ENCODE results near the gene SLC6A11.

SLC6A11 gene

GRCh38 chr3:10928407-10928960, 112.5 kb downstream of the SLC6A11 start:
- Histone ChIP-seq H3K9me3 (ENCODE audit: control insufficient read depth, insufficient read depth, low read length) (no peaks in the 10 kb centered on the region), H3K4me1 (ENCODE audit: control insufficient read depth, insufficient read depth, low read length) (no peaks in the 10 kb centered on the region), H3K4me3 (ENCODE audit: low read depth, low read length) (no peak overlapping the region), H3K36me3 (ENCODE audit: control insufficient read depth, insufficient read depth, low read length) (no peaks in the 10 kb centered on the region), H3K9ac (ENCODE audit: low read depth, low read length) (no peak overlapping the region), H3K27me3 (ENCODE audit: control insufficient read depth, insufficient read depth, low read length) (no peaks in the 10 kb centered on the region)

DNA sequence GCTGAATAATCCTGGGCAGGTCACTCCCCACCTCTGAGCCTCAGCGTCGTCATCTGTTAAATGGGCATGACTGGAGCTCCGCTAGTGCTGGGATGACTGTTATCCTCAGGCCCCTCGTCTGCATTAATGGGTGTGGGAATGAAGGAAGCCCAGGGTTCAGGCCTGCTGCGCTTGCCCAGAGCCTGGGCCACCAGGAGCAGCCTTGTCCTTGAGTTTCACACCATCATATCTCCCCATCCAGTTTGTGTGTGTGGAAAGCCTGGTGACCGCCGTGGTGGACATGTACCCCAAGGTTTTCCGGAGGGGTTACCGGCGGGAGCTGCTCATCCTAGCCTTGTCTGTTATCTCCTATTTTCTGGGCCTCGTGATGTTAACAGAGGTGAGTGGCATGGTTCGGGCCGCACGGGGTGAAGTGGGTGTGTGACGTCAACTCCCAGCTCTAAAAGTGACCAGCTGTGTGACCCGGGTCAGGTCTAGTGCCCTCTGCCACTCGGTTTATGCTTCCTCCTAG, 113.0 kb downstream of the SLC6A11 start:
- H3K4me3 ChIP-seq (ENCODE audit: low read depth, low read length): no peak overlapping the region
- H3K27me3 ChIP-seq (ENCODE audit: control insufficient read depth, insufficient read depth, low read length): no peaks in the 10 kb centered on the region
- no peaks in the 10 kb centered on the region for H3K36me3 ChIP-seq (ENCODE audit: control insufficient read depth, insufficient read depth, low read length)
- no peaks in the 10 kb centered on the region for H3K4me1 ChIP-seq (ENCODE audit: control insufficient read depth, insufficient read depth, low read length)
- H3K9me3 ChIP-seq (ENCODE audit: control insufficient read depth, insufficient read depth, low read length): no peaks in the 10 kb centered on the region
- no peak overlapping the region for H3K9ac ChIP-seq (ENCODE audit: low read depth, low read length)

GRCh38 chr3:10929978-10930665, 114.1 kb downstream of the SLC6A11 start:
- Histone ChIP-seq H3K9ac (ENCODE audit: low read depth, low read length) (no peak overlapping the region), H3K36me3 (ENCODE audit: control insufficient read depth, insufficient read depth, low read length) (no peaks in the 10 kb centered on the region), H3K27me3 (ENCODE audit: control insufficient read depth, insufficient read depth, low read length) (no peaks in the 10 kb centered on the region), H3K4me1 (ENCODE audit: control insufficient read depth, insufficient read depth, low read length) (no peaks in the 10 kb centered on the region), H3K4me3 (ENCODE audit: low read depth, low read length) (no peak overlapping the region), H3K9me3 (ENCODE audit: control insufficient read depth, insufficient read depth, low read length) (no peaks in the 10 kb centered on the region)

DNA sequence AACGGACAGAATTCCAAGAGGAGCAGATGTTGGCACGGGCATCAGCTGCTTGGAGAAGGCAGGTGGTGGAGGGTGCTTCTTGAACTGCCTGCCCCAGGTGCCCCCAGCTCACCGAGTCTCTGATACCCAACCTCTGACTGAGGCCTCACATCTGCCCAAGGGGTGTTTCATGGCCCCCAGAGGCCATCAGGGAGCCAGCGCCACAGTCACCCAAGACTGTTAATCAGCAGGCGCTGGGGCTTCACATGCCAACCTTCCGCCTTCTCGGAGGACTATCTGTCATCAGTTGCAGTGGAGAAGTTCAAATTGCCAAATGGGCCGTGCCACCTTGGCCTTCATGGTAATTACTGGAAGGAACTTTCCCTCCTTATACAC, 114.6 kb downstream of the SLC6A11 start:
- H3K9me3 ChIP-seq (ENCODE audit: control insufficient read depth, insufficient read depth, low read length): no peaks in the 10 kb centered on the region
- no peaks in the 10 kb centered on the region for H3K4me1 ChIP-seq (ENCODE audit: control insufficient read depth, insufficient read depth, low read length)
- H3K36me3 ChIP-seq (ENCODE audit: control insufficient read depth, insufficient read depth, low read length): no peaks in the 10 kb centered on the region
- H3K4me3 ChIP-seq (ENCODE audit: low read depth, low read length): no peak overlapping the region
- no peak overlapping the region for H3K9ac ChIP-seq (ENCODE audit: low read depth, low read length)
- no peaks in the 10 kb centered on the region for H3K27me3 ChIP-seq (ENCODE audit: control insufficient read depth, insufficient read depth, low read length)

GRCh38 chr3:10932596-10932995, 116.6 kb downstream of the SLC6A11 start:
- no peaks in the 10 kb centered on the region for H3K4me1 ChIP-seq (ENCODE audit: control insufficient read depth, insufficient read depth, low read length)
- H3K9ac ChIP-seq (ENCODE audit: low read depth, low read length): no peak overlapping the region
- no peaks in the 10 kb centered on the region for H3K27me3 ChIP-seq (ENCODE audit: control insufficient read depth, insufficient read depth, low read length)
- no peaks in the 10 kb centered on the region for H3K36me3 ChIP-seq (ENCODE audit: control insufficient read depth, insufficient read depth, low read length)
- H3K4me3 ChIP-seq (ENCODE audit: low read depth, low read length): no peak overlapping the region
- H3K9me3 ChIP-seq (ENCODE audit: control insufficient read depth, insufficient read depth, low read length): no peaks in the 10 kb centered on the region

DNA sequence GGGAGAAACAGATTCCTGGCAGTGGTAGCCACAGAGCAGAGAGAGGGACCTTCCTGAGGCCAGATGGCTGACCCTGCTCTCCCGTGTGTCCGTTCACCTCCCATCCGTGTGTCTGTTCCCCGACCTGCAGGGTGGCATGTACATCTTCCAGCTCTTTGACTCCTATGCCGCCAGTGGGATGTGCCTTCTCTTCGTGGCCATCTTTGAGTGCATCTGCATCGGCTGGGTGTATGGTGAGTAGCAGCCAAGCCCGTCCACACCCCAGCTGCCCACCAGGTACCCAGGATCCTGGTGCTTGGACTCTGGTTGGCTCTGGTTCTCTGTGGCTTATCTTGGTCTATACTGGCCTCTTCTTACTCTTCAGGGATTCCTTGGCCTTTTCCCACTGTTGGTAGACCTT, 117.0 kb downstream of the SLC6A11 start:
- H3K4me3 ChIP-seq (ENCODE audit: low read depth, low read length): no peak overlapping the region
- H3K4me1 ChIP-seq (ENCODE audit: control insufficient read depth, insufficient read depth, low read length): no peaks in the 10 kb centered on the region
- H3K9me3 ChIP-seq (ENCODE audit: control insufficient read depth, insufficient read depth, low read length): no peaks in the 10 kb centered on the region
- no peak overlapping the region for H3K9ac ChIP-seq (ENCODE audit: low read depth, low read length)
- no peaks in the 10 kb centered on the region for H3K36me3 ChIP-seq (ENCODE audit: control insufficient read depth, insufficient read depth, low read length)
- no peaks in the 10 kb centered on the region for H3K27me3 ChIP-seq (ENCODE audit: control insufficient read depth, insufficient read depth, low read length)

- H3K4me1 ChIP-seq (ENCODE audit: control insufficient read depth, insufficient read depth, low read length): no peaks in the 10 kb centered on the region
- no peaks in the 10 kb centered on the region for H3K9me3 ChIP-seq (ENCODE audit: control insufficient read depth, insufficient read depth, low read length)
- no peaks in the 10 kb centered on the region for H3K27me3 ChIP-seq (ENCODE audit: control insufficient read depth, insufficient read depth, low read length)
- no peak overlapping the region for H3K9ac ChIP-seq (ENCODE audit: low read depth, low read length)
- no peaks in the 10 kb centered on the region for H3K36me3 ChIP-seq (ENCODE audit: control insufficient read depth, insufficient read depth, low read length)
- H3K4me3 ChIP-seq (ENCODE audit: low read depth, low read length): no peak overlapping the region
Measured at GRCh38 chr3:10933470-10933804, 117.4 kb downstream of the SLC6A11 start.

GRCh38 chr3:10933805-10934481, 117.9 kb downstream of the SLC6A11 start:
- H3K36me3 ChIP-seq (ENCODE audit: control insufficient read depth, insufficient read depth, low read length): no peaks in the 10 kb centered on the region
- H3K27me3 ChIP-seq (ENCODE audit: control insufficient read depth, insufficient read depth, low read length): no peaks in the 10 kb centered on the region
- no peak overlapping the region for H3K4me3 ChIP-seq (ENCODE audit: low read depth, low read length)
- no peaks in the 10 kb centered on the region for H3K9me3 ChIP-seq (ENCODE audit: control insufficient read depth, insufficient read depth, low read length)
- no peaks in the 10 kb centered on the region for H3K4me1 ChIP-seq (ENCODE audit: control insufficient read depth, insufficient read depth, low read length)
- no peak overlapping the region for H3K9ac ChIP-seq (ENCODE audit: low read depth, low read length)

- H3K9ac ChIP-seq (ENCODE audit: low read depth, low read length): no peak overlapping the region
- H3K4me3 ChIP-seq (ENCODE audit: low read depth, low read length): no peak overlapping the region
Measured at GRCh38 chr3:10935028-10935427, 119.0 kb downstream of the SLC6A11 start.

DNA sequence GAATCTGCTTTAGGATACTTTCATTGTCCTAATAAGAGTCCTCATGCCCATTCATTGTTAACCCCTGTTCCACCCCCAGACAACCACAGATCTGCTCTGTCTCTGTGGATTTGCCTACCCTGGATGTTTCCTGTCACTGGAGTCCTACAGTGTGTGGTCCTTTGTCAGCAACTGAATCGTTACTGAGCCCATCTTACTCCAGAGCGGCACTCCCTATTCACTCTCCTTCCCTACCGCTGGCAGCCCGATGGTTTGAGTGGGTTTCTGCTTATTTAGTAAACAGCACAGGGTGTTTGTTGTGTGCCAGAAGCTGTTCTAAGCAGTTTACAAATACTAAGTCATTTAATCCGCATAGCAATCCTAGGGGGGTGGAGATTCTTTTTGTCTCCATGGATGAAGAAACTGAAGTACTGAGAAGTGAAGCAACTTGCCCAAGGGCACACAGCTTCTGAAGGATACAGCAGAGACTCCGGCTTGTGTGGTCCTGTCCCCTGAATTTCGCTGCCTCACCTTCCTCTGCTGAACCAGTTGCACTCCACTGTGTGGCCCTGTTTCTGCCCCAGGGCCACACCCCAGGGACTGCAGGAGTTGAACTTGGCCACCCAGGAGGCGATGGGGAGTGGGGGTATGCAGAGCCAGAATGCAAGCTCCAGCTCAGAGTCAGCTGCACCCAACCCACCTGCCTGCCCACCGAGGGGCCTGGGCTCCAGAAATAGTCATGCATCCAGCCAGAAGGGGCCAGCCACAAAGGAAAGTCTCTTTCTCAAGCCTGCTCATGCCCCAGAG, 120.0 kb downstream of the SLC6A11 start:
- Histone ChIP-seq H3K36me3 (ENCODE audit: control insufficient read depth, insufficient read depth, low read length) (no peaks in the 10 kb centered on the region), H3K4me1 (ENCODE audit: control insufficient read depth, insufficient read depth, low read length) (no peaks in the 10 kb centered on the region), H3K9me3 (ENCODE audit: control insufficient read depth, insufficient read depth, low read length) (no peaks in the 10 kb centered on the region), H3K4me3 (ENCODE audit: low read depth, low read length) (no peak overlapping the region), H3K27me3 (ENCODE audit: control insufficient read depth, insufficient read depth, low read length) (no peaks in the 10 kb centered on the region), H3K9ac (ENCODE audit: low read depth, low read length) (no peak overlapping the region)

More at GRCh38 chr3:10935028-10935427, 119.0 kb downstream of the SLC6A11 start:
- H3K36me3 ChIP-seq (ENCODE audit: control insufficient read depth, insufficient read depth, low read length): no peaks in the 10 kb centered on the region
- H3K9me3 ChIP-seq (ENCODE audit: control insufficient read depth, insufficient read depth, low read length): no peaks in the 10 kb centered on the region
- no peaks in the 10 kb centered on the region for H3K27me3 ChIP-seq (ENCODE audit: control insufficient read depth, insufficient read depth, low read length)
- no peaks in the 10 kb centered on the region for H3K4me1 ChIP-seq (ENCODE audit: control insufficient read depth, insufficient read depth, low read length)

DNA sequence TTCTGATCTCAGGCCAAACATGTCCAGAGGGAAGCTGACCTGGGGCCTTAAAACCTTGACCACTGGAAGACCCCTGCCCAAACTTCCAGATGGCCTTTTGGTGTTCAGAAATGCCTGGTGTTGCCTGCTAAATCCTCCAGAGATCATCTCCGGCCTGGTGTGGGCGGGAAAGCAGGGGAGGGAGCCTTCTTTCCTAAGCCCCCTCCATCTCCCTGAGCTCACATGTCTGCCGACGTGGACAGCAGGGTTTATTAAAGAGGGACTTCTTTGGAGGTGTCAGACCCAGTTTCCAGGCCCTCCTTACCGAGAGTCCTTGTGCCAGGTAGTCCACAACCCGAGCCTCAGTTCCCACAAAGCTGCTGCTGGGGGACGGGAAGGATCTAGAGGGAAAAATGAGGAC, 120.7 kb downstream of the SLC6A11 start:
- no peak overlapping the region for H3K9ac ChIP-seq (ENCODE audit: low read depth, low read length)
- no peaks in the 10 kb centered on the region for H3K4me1 ChIP-seq (ENCODE audit: control insufficient read depth, insufficient read depth, low read length)
- H3K4me3 ChIP-seq (ENCODE audit: low read depth, low read length): no peak overlapping the region

More for the DNA sequence above, 120.7 kb downstream of the SLC6A11 start:
- no peaks in the 10 kb centered on the region for H3K27me3 ChIP-seq (ENCODE audit: control insufficient read depth, insufficient read depth, low read length)
- H3K36me3 ChIP-seq (ENCODE audit: control insufficient read depth, insufficient read depth, low read length): no peaks in the 10 kb centered on the region
- H3K9me3 ChIP-seq (ENCODE audit: control insufficient read depth, insufficient read depth, low read length): no peaks in the 10 kb centered on the region

Data from iPS-15b (cell line).